GM12891 (cell line): ENCODE measurements around the gene PPM1H.

Experiments used
- PAX5 ChIP-seq: IDR thresholded peaks from 2 replicates; pipeline ENCODE4 v1.6.1; 2011; ENCODE audit warnings: low read length, moderate library complexity, mild to moderate bottlenecking; ENCODE audit not compliant: insufficient read depth, severe bottlenecking
- POLR2A ChIP-seq: IDR thresholded peaks from 2 replicates; pipeline ENCODE4 v1.6.1; 2011; ENCODE audit warnings: low read depth, low read length, control low read depth
- POLR2AphosphoS5 ChIP-seq: IDR thresholded peaks from 2 replicates; pipeline ENCODE4 v1.6.1; 2011; ENCODE audit warnings: low read depth, low read length, control low read depth
- POU2F2 ChIP-seq: IDR thresholded peaks from 2 replicates; pipeline ENCODE4 v1.6.1; 2011; ENCODE audit warnings: low read depth, mild to moderate bottlenecking, control low read depth, low read length, moderate library complexity
- SPI1 ChIP-seq: IDR thresholded peaks from 2 replicates; pipeline ENCODE4 v1.6.1; 2011; ENCODE audit warnings: low read depth, low read length, control low read depth
- TAF1 ChIP-seq: IDR thresholded peaks from 2 replicates; pipeline ENCODE4 v1.6.1; 2011; ENCODE audit warnings: low read depth, low read length, control low read depth

DNA sequence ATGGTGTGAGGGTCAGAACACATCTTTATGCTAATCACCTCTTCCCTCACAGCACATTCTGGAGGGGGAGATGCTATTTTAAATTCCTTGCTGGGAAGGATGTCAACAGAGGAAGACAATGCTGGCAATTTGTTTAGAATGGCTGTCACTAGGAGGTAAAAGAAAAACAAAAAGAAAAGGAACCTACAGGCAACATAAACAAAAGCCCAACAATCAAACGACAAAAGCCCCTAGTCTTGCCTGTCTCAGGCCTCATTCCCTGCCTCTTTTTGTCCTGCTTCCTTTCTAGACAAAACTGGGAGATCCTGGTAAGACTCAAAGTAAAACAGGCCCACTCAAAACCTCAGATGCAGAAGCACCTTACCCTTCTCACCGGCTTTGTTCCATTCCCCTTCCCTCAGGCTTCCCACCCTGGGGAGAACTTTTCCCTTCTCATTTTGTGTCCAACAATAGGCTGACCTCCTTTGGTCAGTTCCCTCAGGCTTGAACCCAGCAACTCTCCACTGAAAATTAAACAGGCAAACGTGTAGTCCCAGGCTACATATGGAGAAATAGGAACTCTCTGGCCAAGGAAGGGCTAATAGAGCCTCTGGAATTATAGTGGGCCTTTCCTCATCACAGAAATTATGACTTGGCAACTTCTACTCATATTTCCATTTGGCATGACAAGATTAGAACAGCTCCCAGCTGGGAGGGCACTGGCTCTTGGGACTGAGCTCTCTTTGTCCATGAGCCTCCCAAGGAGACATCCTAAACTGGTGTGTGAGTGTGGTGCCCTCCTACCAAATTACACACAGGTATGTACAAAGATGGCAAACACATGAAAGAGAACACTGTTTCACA, 275.3 kb downstream of the PPM1H start:
- TF ChIP-seq POLR2AphosphoS5 (no peak), POLR2A (no peak), TAF1 (no peak), SPI1 (no peak), POU2F2 (no peak), PAX5 (no peak)
